ENCODE measurements around the gene SCAPER.

DNA sequence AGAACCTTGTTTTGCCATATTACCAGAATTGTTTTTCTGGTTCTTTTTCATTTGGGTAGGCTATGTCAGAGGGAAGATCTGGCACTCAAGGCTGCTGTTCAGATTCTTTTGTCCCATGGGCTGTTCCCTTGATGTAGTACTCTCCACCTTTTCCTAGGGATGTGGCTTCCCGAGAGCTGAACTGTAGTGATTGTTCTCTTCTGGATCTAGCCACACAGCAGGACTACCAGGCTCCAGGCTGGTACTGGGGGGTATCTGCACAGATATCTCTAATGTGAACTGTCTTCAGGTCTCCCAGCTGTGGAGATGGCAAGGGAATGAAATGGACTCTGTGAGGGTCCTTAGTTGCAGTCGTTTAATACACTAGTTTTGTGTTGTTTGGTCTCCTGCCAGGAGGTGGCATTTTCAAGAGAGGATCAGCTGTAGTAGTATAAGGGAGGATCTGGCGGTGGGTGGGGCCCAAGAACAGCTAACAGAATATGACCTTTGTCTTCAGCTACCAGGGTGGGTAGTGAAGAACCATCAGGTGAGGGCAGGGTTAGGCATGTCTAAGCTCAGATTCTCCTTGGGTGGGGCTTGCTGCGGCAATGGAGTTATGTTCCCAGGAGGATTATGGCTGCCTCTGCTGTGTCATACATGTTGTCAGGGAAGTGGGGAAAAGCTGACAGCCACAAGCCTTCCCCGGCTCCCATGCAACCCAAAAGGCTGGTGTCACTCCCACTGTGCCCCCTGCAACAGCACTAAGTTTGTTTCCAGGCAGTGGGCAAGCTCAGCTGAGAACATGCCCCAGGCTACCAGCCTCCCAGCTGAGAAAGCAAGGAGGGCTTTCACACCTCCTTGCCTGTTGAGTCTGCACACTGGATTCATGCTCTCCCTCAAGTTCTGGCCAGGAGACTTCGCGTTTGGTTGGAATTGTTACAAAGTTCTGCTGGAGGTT is 316.1 kb downstream of the SCAPER start:
- TF ChIP-seq TAF1 (IDR thresholded peaks at IDR 0.05; ENCODE audit: borderline replicate concordance, insufficient read depth, low read length) (no peak), POLR2AphosphoS5 (IDR thresholded peaks at IDR 0.05; ENCODE audit: low read depth, low read length) (no peak), SIN3A (IDR thresholded peaks at IDR 0.05; ENCODE audit: borderline replicate concordance, insufficient read depth, low read length) (no peak), FOXP2 (optimal IDR thresholded peaks at IDR 0.05; ENCODE audit: borderline replicate concordance, extremely low read depth, extremely low read length, insufficient read depth) (no peak)
- TF ChIP-seq, protein P1, sequence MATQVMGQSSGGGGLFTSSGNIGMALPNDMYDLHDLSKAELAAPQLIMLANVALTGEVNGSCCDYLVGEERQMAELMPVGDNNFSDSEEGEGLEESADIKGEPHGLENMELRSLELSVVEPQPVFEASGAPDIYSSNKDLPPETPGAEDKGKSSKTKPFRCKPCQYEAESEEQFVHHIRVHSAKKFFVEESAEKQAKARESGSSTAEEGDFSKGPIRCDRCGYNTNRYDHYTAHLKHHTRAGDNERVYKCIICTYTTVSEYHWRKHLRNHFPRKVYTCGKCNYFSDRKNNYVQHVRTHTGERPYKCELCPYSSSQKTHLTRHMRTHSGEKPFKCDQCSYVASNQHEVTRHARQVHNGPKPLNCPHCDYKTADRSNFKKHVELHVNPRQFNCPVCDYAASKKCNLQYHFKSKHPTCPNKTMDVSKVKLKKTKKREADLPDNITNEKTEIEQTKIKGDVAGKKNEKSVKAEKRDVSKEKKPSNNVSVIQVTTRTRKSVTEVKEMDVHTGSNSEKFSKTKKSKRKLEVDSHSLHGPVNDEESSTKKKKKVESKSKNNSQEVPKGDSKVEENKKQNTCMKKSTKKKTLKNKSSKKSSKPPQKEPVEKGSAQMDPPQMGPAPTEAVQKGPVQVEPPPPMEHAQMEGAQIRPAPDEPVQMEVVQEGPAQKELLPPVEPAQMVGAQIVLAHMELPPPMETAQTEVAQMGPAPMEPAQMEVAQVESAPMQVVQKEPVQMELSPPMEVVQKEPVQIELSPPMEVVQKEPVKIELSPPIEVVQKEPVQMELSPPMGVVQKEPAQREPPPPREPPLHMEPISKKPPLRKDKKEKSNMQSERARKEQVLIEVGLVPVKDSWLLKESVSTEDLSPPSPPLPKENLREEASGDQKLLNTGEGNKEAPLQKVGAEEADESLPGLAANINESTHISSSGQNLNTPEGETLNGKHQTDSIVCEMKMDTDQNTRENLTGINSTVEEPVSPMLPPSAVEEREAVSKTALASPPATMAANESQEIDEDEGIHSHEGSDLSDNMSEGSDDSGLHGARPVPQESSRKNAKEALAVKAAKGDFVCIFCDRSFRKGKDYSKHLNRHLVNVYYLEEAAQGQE (IDR thresholded peaks at IDR 0.05; ENCODE audit: insufficient read depth in 1 of 2, low read depth in 2 of 2, low read length in 2 of 2): no peak

Data from PFSK-1 (cell line).